H1 (cell line): Measurements from ENCODE around the gene TRNAU1AP. TPM values are rescaled to one million over a fixed set of nuclear protein-coding genes. Genes with fewer than 3 reads are reported as not detected.

Source experiments
- JUN ChIP-seq: IDR thresholded peaks from 2 replicates; pipeline ENCODE4 v1.6.1; 2011; ENCODE audit warnings: low read depth, mild to moderate bottlenecking, improper control_type of control experiment, low read length
- RBBP5 ChIP-seq: IDR thresholded peaks from 2 replicates; pipeline ENCODE4 v1.7.1; 2012; ENCODE audit warnings: low read depth, mild to moderate bottlenecking, inconsistent platforms, low read length, moderate library complexity, borderline replicate concordance
- SP1 ChIP-seq: IDR thresholded peaks from 2 replicates; pipeline ENCODE4 v1.6.1; 2011; ENCODE audit warnings: low read depth, low read length
- ZNF274 ChIP-seq: IDR thresholded peaks from 2 replicates; pipeline ENCODE4 v1.7.0; 2012; ENCODE audit warnings: low read length, borderline replicate concordance; ENCODE audit errors: extremely low read depth
- polyA plus RNA-seq, 7 experiments: library from polyadenylated mRNA; depleted of rRNA in 3 of 7; stranded (reverse) in 5 of 7; unstranded in 2 of 7; fragments of >200 nt in 5 of 7; fragments of 200-250 nt in 2 of 7; gene quantifications; 1 replicate in 5 of 7; 2 replicates in 1 of 7; 4 replicates in 1 of 7; pipeline versions ENCODE4 v1.2.1 to v1.2.3, GENCODE V29; 2011 to 2013; ENCODE audit warnings: missing spikeins in 2 of 7, mixed read lengths in 2 of 7
- total RNA-seq: library from RNA; stranded (reverse); fragmentation: NEBNext Ultra II Directional; extraction: Animal tissue kit (Norgen Biotek cat#: 25700); gene quantifications from 2 replicates; pipeline ENCODE4 v1.2.1, GENCODE V29; 2021
- TF ChIP-seq, protein P1 (sequence below): IDR thresholded peaks from 2 replicates; pipeline ENCODE4 v1.6.1; 2011; ENCODE audit warnings: low read depth, mild to moderate bottlenecking, low read length; ENCODE audit not compliant: insufficient read depth

TRNAU1AP gene
- total and polyA plus RNA-seq, 2 of the 8 experiments (the other 6 are each of a cell fraction or from before 2014, with no cell fraction given) = 35.2 to 37.1 TPM

DNA sequence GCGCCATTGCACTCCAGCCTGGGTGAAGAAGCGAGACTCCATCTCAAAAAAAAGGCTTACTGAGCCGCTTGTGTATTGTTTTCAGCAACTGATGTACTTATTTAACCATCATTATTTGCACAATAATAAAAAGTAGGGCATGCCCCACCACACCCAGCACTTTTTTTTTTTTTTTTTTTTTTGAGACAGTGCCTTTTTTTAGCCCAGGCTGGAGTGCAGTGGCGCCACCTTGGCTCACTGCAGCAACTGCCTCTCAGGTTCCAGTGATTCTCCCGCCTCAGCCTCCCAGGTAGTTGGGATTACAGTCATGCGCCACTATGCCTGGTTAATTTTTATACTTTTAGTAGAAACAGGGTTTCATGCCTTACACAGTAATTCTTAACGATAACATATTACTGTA, 12.2 kb upstream of the TRNAU1AP start (continued):
- TF ChIP-seq, protein P1, sequence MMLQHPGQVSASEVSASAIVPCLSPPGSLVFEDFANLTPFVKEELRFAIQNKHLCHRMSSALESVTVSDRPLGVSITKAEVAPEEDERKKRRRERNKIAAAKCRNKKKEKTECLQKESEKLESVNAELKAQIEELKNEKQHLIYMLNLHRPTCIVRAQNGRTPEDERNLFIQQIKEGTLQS = no peak
- TF ChIP-seq JUN = no peak
- TF ChIP-seq RBBP5 = no peak
- TF ChIP-seq ZNF274 = no peak
- TF ChIP-seq SP1 = no peak
- TF ChIP-seq, all 59 proteins: peak for 3
